ENCODE results near the gene ZNF611. TPM values are rescaled to one million over a fixed set of nuclear protein-coding genes. Genes with fewer than 3 reads are reported as not detected.

The ZNF611 gene
- 2.3 to 3.1 TPM (median 2.4 TPM) in 5 replicates for total RNA-seq (2022; extraction: Qiagen RNA extraction; ENCODE audit: low read depth)

DNA sequence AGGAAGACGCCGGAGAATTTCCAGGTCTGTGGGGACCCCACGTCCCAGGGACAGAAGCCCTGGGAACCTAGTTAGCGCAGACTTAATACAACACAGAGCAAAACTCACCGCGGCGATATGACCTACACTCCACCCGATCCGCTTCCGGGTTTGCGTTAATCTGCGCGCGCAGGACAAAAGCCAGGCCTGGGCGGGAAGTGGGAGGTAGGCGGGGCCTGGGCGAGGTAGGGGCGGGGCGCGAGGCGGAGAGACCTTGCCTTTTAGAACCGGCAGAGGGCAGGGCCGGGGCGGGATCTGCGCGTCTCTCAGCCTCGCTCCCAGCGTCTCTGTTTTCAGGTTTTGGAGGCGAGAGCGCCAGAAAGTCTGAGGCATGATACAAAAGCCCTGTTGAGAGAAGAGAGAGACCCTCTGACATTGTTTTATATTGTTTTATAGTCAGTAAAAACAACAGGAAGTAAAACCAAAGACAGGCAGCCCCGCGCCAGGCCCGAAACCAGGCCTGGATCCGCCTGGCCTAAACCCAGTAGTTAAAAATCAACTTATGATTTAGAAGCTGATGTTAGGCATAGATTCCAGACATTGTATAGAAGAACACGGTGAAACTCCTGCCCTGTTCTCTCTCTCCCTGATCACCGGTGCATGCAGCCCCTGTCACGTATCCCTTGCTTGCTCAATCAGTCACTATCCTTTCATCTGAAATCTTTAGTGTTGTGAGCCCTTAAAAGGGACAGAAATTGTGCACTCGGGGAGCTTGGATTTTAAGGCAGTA, at the start of gene ZNF611:
ZNF611 (minus strand) TSS at position 152 of the 769 bp plus-strand sequence. CDS start 19,150 bp downstream, outside the sequence.

Other genes starting within 250 kb of the ZNF611 start
- gene ZNF808, start 207.4 kb downstream of the ZNF611 start, total RNA-seq (2022; extraction: Qiagen RNA extraction; ENCODE audit: low read depth), result 0.03 to 0.37 TPM (median 0.09 TPM) in 4 of 5 replicates, not detected in the other
- 0.08 to 0.55 TPM (median 0.24 TPM) in 5 replicates for gene ZNF701, start 164.8 kb downstream of the ZNF611 start, total RNA-seq (2022; extraction: Qiagen RNA extraction; ENCODE audit: low read depth)
- 0.05 to 0.17 TPM (median 0.08 TPM) in 3 of 5 replicates, not detected in the others for gene ZNF83, start 96.7 kb downstream of the ZNF611 start, total RNA-seq (2022; extraction: Qiagen RNA extraction; ENCODE audit: low read depth)
- gene ZNF600, start 51.7 kb upstream of the ZNF611 start, total RNA-seq (2022; extraction: Qiagen RNA extraction; ENCODE audit: low read depth), result 0.05 to 0.16 TPM (median 0.08 TPM) in 4 of 5 replicates, not detected in the other
- gene ZNF28, start 86.6 kb upstream of the ZNF611 start, total RNA-seq (2022; extraction: Qiagen RNA extraction; ENCODE audit: low read depth), result 0.47 to 1.6 TPM (median 1.2 TPM) in 5 replicates
- 0.40 to 0.58 TPM (median 0.48 TPM) in 5 replicates for gene ZNF468, start 122.6 kb upstream of the ZNF611 start, total RNA-seq (2022; extraction: Qiagen RNA extraction; ENCODE audit: low read depth)
- gene ZNF320, start 162.6 kb upstream of the ZNF611 start, total RNA-seq (2022; extraction: Qiagen RNA extraction; ENCODE audit: low read depth), result not detected in 5 replicates
- 0.03 TPM in 1 of 5 replicates, not detected in the others for gene ZNF888, start 188.4 kb upstream of the ZNF611 start, total RNA-seq (2022; extraction: Qiagen RNA extraction; ENCODE audit: low read depth)
- gene ZNF816, start 227.8 kb upstream of the ZNF611 start, total RNA-seq (2022; extraction: Qiagen RNA extraction; ENCODE audit: low read depth), result 0.26 TPM in 1 of 5 replicates, not detected in the others